ENCODE data around the gene ZNF93. TPM values are rescaled to one million over a fixed set of nuclear protein-coding genes. Genes with fewer than 3 reads are reported as not detected.

Gene ZNF93
- total RNA-seq, 1 experiment from 2014 or later = 7.5 TPM

Other genes with a start within 250 kb of the ZNF93 start
- gene ATP13A1, start 237.3 kb upstream of the ZNF93 start, total RNA-seq (2022) = 83.0 and 93.1 TPM in 2 replicates
- gene ZNF101, start 232.1 kb upstream of the ZNF93 start, total RNA-seq (2022) = 11.8 and 12.5 TPM in 2 replicates
- gene ZNF14, start 167.8 kb upstream of the ZNF93 start, total RNA-seq (2022) = 4.5 and 4.9 TPM in 2 replicates
- gene ZNF506, start 79.2 kb upstream of the ZNF93 start, total RNA-seq (2022) = 8.1 and 9.4 TPM in 2 replicates
- gene ZNF253, start 35.1 kb upstream of the ZNF93 start, total RNA-seq (2022) = 6.4 and 7.1 TPM in 2 replicates
- 1.8 and 2.5 TPM in 2 replicates for gene ZNF682, start 138.6 kb downstream of the ZNF93 start, total RNA-seq (2022)
- gene ZNF90, start 177.1 kb downstream of the ZNF93 start, total RNA-seq (2022) = 4.8 and 7.1 TPM in 2 replicates

All from Caco-2 (cell line).